K562 (cell line): ENCODE data around the gene ENO2. TPM values are rescaled to one million over a fixed set of nuclear protein-coding genes. Genes with fewer than 3 reads are reported as not detected.
A peak's percentile ranks its signal among the peaks of the same experiment; 100 is the strongest.

ENCODE experiments used
- ATAC-seq: fragments of 200-7000 bp; cut with Tn5 transposase; 3 replicates; pipeline ENCODE4 v1.9.1; 2020; ENCODE audit warnings: moderate library complexity
- BruUV-seq: library from RNA; stranded (reverse); fragments of 400-500 nt; replicated peaks from 2 replicates; lab custom pipeline; 2021; lab: Mats Ljungman, UMichigan
- CTCF ChIA-PET: fragments of 300-600 bp; formaldehyde crosslinking; extraction: SDS; loops from one replicate; lab custom pipeline; 2021; ENCODE audit warnings: low intra/inter-chr PET ratio; lab: Yijun Ruan, JAX
- POLR2A ChIA-PET: fragments of 300-600, 350-650 bp; sonication (Branson Sonifier 250); formaldehyde crosslinking; extraction: SDS; loops from one replicate; lab custom pipeline; 2021; ENCODE audit warnings: antibody characterized with exemption, inconsistent platforms; lab: Yijun Ruan, JAX
- DNase-seq, 4 experiments: peaks; one replicate each; pipeline versions ENCODE4 v3.0.0 to v3.0.0-alpha.2; 2011 to 2018; ENCODE audit warnings: low spot score in 3 of 4, mixed read lengths in 3 of 4; ENCODE audit errors: extremely low read depth in 1 of 4
- FAIRE-seq: peaks from 2 replicates; lab custom pipeline; 2011; peaks lifted over from hg19 to GRCh38; lab: Jason Lieb, UNC
- H2AFZ ChIP-seq: 2 replicates; pipeline ENCODE4 v1.6.0; 2011; ENCODE audit warnings: low read depth, low read length, control low read depth, inconsistent platforms
- H3K27ac ChIP-seq: fragments of 200-600 bp; 3 replicates; pipeline ENCODE4 v1.8.0; 2011; ENCODE audit warnings: low read depth, mild to moderate bottlenecking, control low read depth, inconsistent platforms, low read length, moderate library complexity, mixed read lengths; ENCODE audit errors: extremely low read depth
- H3K27me3 ChIP-seq, 2 experiments: fragments of 300-600 bp in 1 of 2; 2 replicates in 1 of 2; 3 replicates in 1 of 2; pipeline versions ENCODE4 v1.6.0 to v1.8.0; 2011; ENCODE audit warnings: inconsistent platforms in 2 of 2, low read length in 2 of 2, mild to moderate bottlenecking in 1 of 2, mixed read lengths in 1 of 2, moderate library complexity in 1 of 2; ENCODE audit not compliant: control insufficient read depth in 2 of 2, insufficient read depth in 2 of 2
- H3K36me3 ChIP-seq: fragments of 300-600 bp; 3 replicates; pipeline ENCODE4 v1.8.0; 2011; ENCODE audit warnings: mild to moderate bottlenecking, low read length, inconsistent platforms; ENCODE audit not compliant: control insufficient read depth, insufficient read depth
- H3K4me1 ChIP-seq, 2 experiments: fragments of 200-600 bp in 1 of 2; replicated peaks in 1 of 2; 2 replicates in 1 of 2; 3 replicates in 1 of 2; pipeline versions ENCODE4 v1.5.1 to v1.8.0; 2011; ENCODE audit warnings: inconsistent platforms in 2 of 2, low read length in 2 of 2, mild to moderate bottlenecking in 1 of 2, mixed read lengths in 1 of 2, moderate library complexity in 1 of 2; ENCODE audit not compliant: control insufficient read depth in 2 of 2, insufficient read depth in 2 of 2
- H3K4me2 ChIP-seq: 2 replicates; pipeline ENCODE4 v1.6.1; 2011; ENCODE audit warnings: low read length, control low read depth, inconsistent platforms, mixed read lengths; ENCODE audit not compliant: insufficient read depth
- H3K4me3 ChIP-seq: fragments of 200-600 bp; sonication (generic), shearing (Covaris generic); 2 replicates; pipeline ENCODE4 v1.5.1; 2016; ENCODE audit warnings: control low read depth, inconsistent platforms
- H3K79me2 ChIP-seq: fragments of 200-600 bp; 3 replicates; pipeline ENCODE4 v1.8.0; 2011; ENCODE audit warnings: low read length, inconsistent platforms; ENCODE audit not compliant: control insufficient read depth, insufficient read depth
- H3K9ac ChIP-seq, 2 experiments: 2 replicates each; pipeline versions ENCODE4 v1.6.0 to v1.6.1; 2011; ENCODE audit warnings: low read depth in 2 of 2, low read length in 2 of 2, control low read depth in 1 of 2, inconsistent platforms in 1 of 2, mild to moderate bottlenecking in 1 of 2, mixed read lengths in 1 of 2; ENCODE audit not compliant: insufficient read depth in 1 of 2
- H3K9me1 ChIP-seq: one replicate; pipeline ENCODE4 v1.6.0; 2011; ENCODE audit warnings: inconsistent platforms, mild to moderate bottlenecking, low read length, moderate library complexity; ENCODE audit not compliant: control insufficient read depth, insufficient read depth
- H3K9me3 ChIP-seq: replicated peaks from 2 replicates; pipeline ENCODE4 v1.5.1; 2011; ENCODE audit warnings: low read depth, low read length, inconsistent platforms; ENCODE audit not compliant: control insufficient read depth, insufficient read depth
- H4K20me1 ChIP-seq: replicated peaks from 2 replicates; pipeline ENCODE4 v1.6.1; 2011; ENCODE audit warnings: low read length, inconsistent platforms, mixed read lengths; ENCODE audit not compliant: control insufficient read depth, insufficient read depth
- ELF4 ChIP-seq: fragments of 450-650 bp; formaldehyde crosslinking; IDR thresholded peaks from 2 replicates; pipeline ENCODE4 v1.4.0; 2022; ENCODE audit warnings: missing genetic modification characterization
- GABPB1 ChIP-seq: sonication (generic); formaldehyde crosslinking; IDR thresholded peaks from 2 replicates; pipeline ENCODE4 v1.8.0; 2022; ENCODE audit warnings: mild to moderate bottlenecking, missing genetic modification reagents
- HDAC1 ChIP-seq, 2 experiments: fragments of 450-650 bp; IDR thresholded peaks; 2 replicates each; pipeline ENCODE4 v1.6.1; 2016 to 2017; ENCODE audit warnings: inconsistent platforms in 1 of 2, mild to moderate bottlenecking in 1 of 2, moderate library complexity in 1 of 2
- JUND ChIP-seq, 2 experiments: IDR thresholded peaks; 2 replicates in 1 of 2; 3 replicates in 1 of 2; pipeline ENCODE4 v1.6.1; 2011; ENCODE audit warnings: borderline replicate concordance in 2 of 2, low read depth in 2 of 2, low read length in 2 of 2, improper control_type of control experiment in 1 of 2, missing biosample characterization in 1 of 2, missing genetic modification characterization in 1 of 2, missing genetic modification reagents in 1 of 2
- KLF10 ChIP-seq: fragments of 250-450 bp; sonication (Bioruptor Pico); IDR thresholded peaks from 2 replicates; pipeline ENCODE4 v1.6.1; 2021; ENCODE audit warnings: matching md5 sums
- MTF1 ChIP-seq: fragments of 250-450 bp; sonication (Bioruptor Pico); IDR thresholded peaks from 2 replicates; pipeline ENCODE4 v1.9.0; 2021; ENCODE audit warnings: moderate library complexity, mild to moderate bottlenecking, inconsistent platforms, borderline replicate concordance
- RB1 ChIP-seq: fragments of 450-650 bp; IDR thresholded peaks from 2 replicates; pipeline ENCODE4 v1.6.1; 2017; ENCODE audit warnings: low read depth, mild to moderate bottlenecking
- TAF9B ChIP-seq: fragments of 450-650 bp; IDR thresholded peaks from 2 replicates; pipeline ENCODE4 v1.6.1; 2018; ENCODE audit warnings: mild to moderate bottlenecking; ENCODE audit not compliant: partially characterized antibody
- ZBTB12 ChIP-seq: fragments of 250-450 bp; sonication (Bioruptor Pico); IDR thresholded peaks from 2 replicates; pipeline ENCODE4 v1.4.0; 2020
- ZBTB34 ChIP-seq: fragments of 250-450 bp; sonication (Bioruptor Pico); IDR thresholded peaks from 2 replicates; pipeline ENCODE4 v1.8.0; 2021; ENCODE audit warnings: mild to moderate bottlenecking, moderate library complexity
- ZFP30 ChIP-seq: fragments of 250-450 bp; sonication (Bioruptor Pico); IDR thresholded peaks from 2 replicates; pipeline ENCODE4 v1.8.0; 2022; ENCODE audit warnings: moderate library complexity, mild to moderate bottlenecking, inconsistent platforms, borderline replicate concordance
- ZFP91 ChIP-seq: sonication (generic); formaldehyde crosslinking; IDR thresholded peaks from 2 replicates; pipeline ENCODE4 v1.8.0; 2022; ENCODE audit warnings: mild to moderate bottlenecking, missing genetic modification reagents
- ZNF133 ChIP-seq: fragments of 250-450 bp; sonication (Bioruptor Pico); IDR thresholded peaks from 2 replicates; pipeline ENCODE4 v1.4.0; 2020; ENCODE audit warnings: mild to moderate bottlenecking
- ZNF395 ChIP-seq: fragments of 200-800 bp; sonication (Bioruptor generic); IDR thresholded peaks from 2 replicates; pipeline ENCODE4 v1.6.1; 2017; ENCODE audit warnings: missing genetic modification characterization, missing compliant biosample characterization
- ZNF780A ChIP-seq: fragments of 250-450 bp; sonication (Bioruptor Pico); IDR thresholded peaks from 2 replicates; pipeline ENCODE4 v1.5.0; 2021; ENCODE audit warnings: mild to moderate bottlenecking
- WGBS: fragments of 100-300 bp; shearing (Covaris generic); methylation state at CpG from one replicate; pipeline ENCODE4 v1.1.6; 2016; ENCODE audit warnings: low coverage, mixed read lengths; ENCODE audit not compliant: insufficient coverage; ENCODE audit errors: missing lambda C conversion rate; 5-methylcytosine and 5-hydroxymethylcytosine counted together
- in situ Hi-C: fragments of 300-500 bp; cut with MboI; formaldehyde crosslinking; loops from 4 replicates; pipeline ENCODE4 v1.15.0; 2018; ENCODE audit warnings: inconsistent platforms, mixed read lengths
- intact Hi-C: fragments of 100-400 bp; cut with micrococcal nuclease; formaldehyde crosslinking; loops from 2 replicates; pipeline ENCODE4 v1.14.2; 2022
- polyA plus RNA-seq, 8 experiments: library from polyadenylated mRNA; depleted of rRNA in 4 of 8; stranded (reverse) in 5 of 8; unstranded in 3 of 8; fragments of >200 nt; fragmentation: Nextera tagmentation in 2 of 8; fragmentation: Illumina TruSeq in 1 of 8; extraction: Ambion mirVana in 2 of 8; extraction: Trizol in 1 of 8; gene quantifications; 2 replicates each; pipeline versions ENCODE4 v1.2.1 to v1.2.3, GENCODE V29; 2011 to 2014; ENCODE audit warnings: inconsistent platforms in 1 of 8, missing spikeins in 1 of 8
- total RNA-seq, 7 experiments: library from RNA; depleted of rRNA in 6 of 7; stranded (reverse); fragments of >200 nt in 6 of 7; fragmentation: Illumina TruSeq in 2 of 7; extraction: Trizol in 2 of 7; gene quantifications; 2 replicates each; pipeline versions ENCODE4 v1.2.1 to v1.2.3, GENCODE V29; 2011 to 2021; ENCODE audit warnings: low replicate concordance in 1 of 7

The ENO2 gene
- total and polyA plus RNA-seq, 9 of the 15 experiments (the other 6 are each of a cell fraction or from before 2014, with no cell fraction given) = 10.9 to 43.3 (median 21.0) TPM

- no peak for TF ChIP-seq ZFP91 (CRISPR knock-in tag)
- TF ChIP-seq ZFP30 = no peak
Measured at GRCh38 chr12:6950401-6950801, 36.0 kb downstream of the ENO2 start (continued).

GRCh38 chr12:6950811-6951540 lies 36.6 kb downstream of the ENO2 start, which contains the start of gene PTPN6:
Gene PTPN6 (plus strand): TSS chr12:6951356. CDS start chr12:6951513, 157 bp downstream.
- no peak within 1 kb of the TSS for H3K4me3 ChIP-seq
- no peaks in the 10 kb centered on the region for H3K9me1 ChIP-seq
- H4K20me1 ChIP-seq = no peaks in the 10 kb centered on the region
- H3K9ac ChIP-seq = peak within 1 kb of the TSS in 1 of 2 experiments; percentile 78; a peak in 2 of 4 replicates
- no peak for FAIRE-seq
- H3K79me2 ChIP-seq = peaks cover under 1% of the 10 kb centered on the region; the same call in 2 of the 3 replicates
- CTCF ChIA-PET = no interaction called here
- intact Hi-C loops (no loop called here), in situ Hi-C loops (no loop called here)
- DNase-seq = no peak
- no peak within 1 kb of the TSS for H2AFZ ChIP-seq
- 75% methylated on average over 14 of the region's 25 CpGs for WGBS
- H3K36me3 ChIP-seq = no peaks in the 10 kb centered on the region
- POLR2A ChIA-PET = no interaction called here
- H3K9me3 ChIP-seq = no peaks in the 10 kb centered on the region
- no peak within 1 kb of the TSS for H3K27ac ChIP-seq
- no peak for ATAC-seq
- no TSS peak for BruUV-seq
- peaks cover 9 to 58% of the 10 kb centered on the region in 2 experiments for H3K4me1 ChIP-seq
- H3K4me2 ChIP-seq = no peak within 1 kb of the TSS
- no peaks in the 10 kb centered on the region for H3K27me3 ChIP-seq
- TF ChIP-seq ZBTB34 (no peak), HDAC1 (IDR thresholded peaks at IDR 0.05) (no peak), RB1 (no peak), ZNF395 (CRISPR knock-in tag) (no peak), TAF9B (no peak), GABPB1 (CRISPR knock-in tag) (no peak), ZNF780A (CRISPR knock-in tag) (no peak), JUND (IDR thresholded peaks at IDR 0.05; ENCODE audit: borderline replicate concordance, low read depth, low read length) (no peak), JUND (tag; IDR thresholded peaks at IDR 0.05; ENCODE audit: borderline replicate concordance, low read depth, low read length) (no peak), KLF10 (CRISPR knock-in tag) (no peak), ELF4 (CRISPR knock-in tag) (no peak), ZNF133 (no peak), MTF1 (CRISPR knock-in tag) (no peak), ZBTB12 (CRISPR knock-in tag) (no peak)
